Activated naive CD4-positive, alpha-beta T cell treated with anti-CD3 and anti-CD28 coated beads for 36 hours (primary cell): ENCODE results near the gene FAM168A. TPM values are rescaled to one million over a fixed set of nuclear protein-coding genes. Genes with fewer than 3 reads are reported as not detected.
"Not testable (repeated sequence)": the region's sequence is repeated elsewhere in the genome, so short reads cannot be mapped to it uniquely, and the experiment has no call there.

Source experiments
- CTCF ChIA-PET: fragments of 350-600 bp; sonication (Branson Sonifier 250); formaldehyde crosslinking; loops from one replicate; lab custom pipeline; 2021; ENCODE audit warnings: antibody characterized with exemption; lab: Charles Lee
- DNase-seq: peaks from one replicate; pipeline ENCODE4 v3.0.0-alpha.2; 2020
- H3K27ac Mint-ChIP-seq: one replicate; pipeline ENCODE4 v1.8.0; 2021; ENCODE audit warnings: mild to moderate bottlenecking, mixed read lengths
- H3K27me3 Mint-ChIP-seq: one replicate; pipeline ENCODE4 v1.8.0; 2021; ENCODE audit warnings: low read depth, mixed read lengths
- H3K36me3 Mint-ChIP-seq: one replicate; pipeline ENCODE4 v1.8.0; 2021; ENCODE audit warnings: low read depth, mixed read lengths
- H3K4me1 Mint-ChIP-seq: one replicate; pipeline ENCODE4 v1.8.0; 2021; ENCODE audit warnings: low read depth, mixed read lengths
- H3K4me3 Mint-ChIP-seq: one replicate; pipeline ENCODE4 v1.8.0; 2021; ENCODE audit warnings: mild to moderate bottlenecking, moderate library complexity, mixed read lengths
- H3K9me3 Mint-ChIP-seq: one replicate; pipeline ENCODE4 v1.8.0; 2021; ENCODE audit warnings: mixed read lengths
- intact Hi-C: fragments of 100-400 bp; cut with micrococcal nuclease; formaldehyde crosslinking; loops from one replicate; pipeline ENCODE4 v1.15.1; 2023
- total RNA-seq, 2 experiments: library from RNA; stranded (reverse); gene quantifications; one replicate each; pipeline ENCODE4 v1.2.3, GENCODE V29; 2021

Gene FAM168A
- total RNA-seq, 2 experiments from 2014 or later: 11.9 to 13.0 TPM

DNA sequence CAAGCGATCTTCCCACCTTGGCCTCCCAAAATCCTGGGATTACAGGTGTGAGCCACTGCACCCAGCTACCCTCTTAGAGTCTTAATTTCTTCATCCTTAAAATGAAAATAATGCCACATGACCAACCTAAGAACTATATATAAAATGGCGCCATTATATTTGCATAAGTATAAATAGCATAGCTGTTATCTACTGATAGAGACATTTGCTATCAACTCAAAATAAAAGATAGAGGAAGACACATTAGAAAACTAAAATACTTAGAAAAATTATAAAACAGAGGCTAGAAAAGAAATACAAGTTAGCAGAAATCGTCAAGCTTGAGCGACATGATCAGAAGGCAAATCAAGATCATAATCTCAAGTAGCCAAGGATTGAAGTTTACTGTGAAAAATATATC, 6.2 kb downstream of the FAM168A start:
- Mint-ChIP-seq H3K36me3 (peaks cover 1% of the 10 kb centered on the region), H3K27ac (no peak overlapping the region)
- intact Hi-C loops: loop anchor here (10.0 kb wide), 1 partner anchor 177 kb away; no protein-coding TSS in a partner anchor

DNA sequence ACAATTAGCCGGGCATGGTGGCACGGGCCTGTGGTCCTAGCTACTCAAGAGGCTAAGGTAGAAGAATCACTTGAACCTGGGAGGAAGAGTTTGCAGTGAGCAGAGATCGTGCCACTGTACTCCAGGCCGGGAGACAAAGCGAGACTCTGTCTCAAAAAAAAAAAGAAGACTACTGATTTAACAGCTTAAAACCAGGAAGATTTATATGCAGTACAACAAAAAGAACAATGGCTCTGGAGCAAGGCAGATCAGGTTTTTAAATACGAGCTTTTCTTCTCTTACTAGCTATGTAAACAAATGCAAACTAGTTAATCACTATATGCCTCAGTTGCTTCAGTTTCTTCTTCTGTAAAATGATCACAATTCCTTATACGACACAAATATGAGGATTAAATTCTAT, 6.9 kb downstream of the FAM168A start:
- CTCF ChIA-PET: interaction anchor here (0.6 to 1.4 kb wide), 3 partner anchors 10 to 240 kb away, joined by 3 to 6 read pairs (median 5); no protein-coding TSS in a partner anchor
- H3K27me3 Mint-ChIP-seq: no peaks in the 10 kb centered on the region
- intact Hi-C loops: loop anchor here (10.0 kb wide), 1 partner anchor 176 kb away; no protein-coding TSS in a partner anchor
- no peak overlapping the region for H3K4me3 Mint-ChIP-seq
- H3K27ac Mint-ChIP-seq: no peak overlapping the region
- peaks cover 18% of the 10 kb centered on the region for H3K4me1 Mint-ChIP-seq
- H3K36me3 Mint-ChIP-seq: peaks cover 1% of the 10 kb centered on the region
- no peak for DNase-seq
- no peaks in the 10 kb centered on the region for H3K9me3 Mint-ChIP-seq

More for the DNA sequence above, 6.2 kb downstream of the FAM168A start:
- CTCF ChIA-PET: interaction anchor here (0.6 to 1.4 kb wide), 3 partner anchors 10 to 241 kb away, joined by 3 to 6 read pairs (median 5); no protein-coding TSS in a partner anchor
- Mint-ChIP-seq H3K4me1 (peaks cover 23% of the 10 kb centered on the region), H3K27me3 (no peaks in the 10 kb centered on the region), H3K9me3 (no peaks in the 10 kb centered on the region), H3K4me3 (no peak overlapping the region)
- DNase-seq: no peak

DNA sequence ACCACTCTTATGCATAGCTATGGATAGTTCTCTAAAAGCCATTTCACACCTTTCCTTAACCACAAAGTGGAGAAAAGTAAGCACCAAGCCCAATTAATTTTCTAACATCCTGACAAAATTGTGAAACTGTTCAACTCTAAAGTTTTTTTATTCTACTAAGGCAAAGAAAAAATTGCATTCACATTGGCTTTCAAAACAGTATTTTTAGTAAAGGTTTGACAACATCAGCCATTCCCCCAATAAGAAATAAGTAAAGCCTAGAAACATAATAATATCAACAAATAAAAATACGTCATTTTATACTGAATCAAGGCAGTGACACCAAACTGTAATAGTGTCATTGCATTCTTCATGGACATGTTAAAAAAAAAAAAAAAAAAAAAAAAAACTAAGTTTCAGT, 11.1 kb downstream of the FAM168A start:
- intact Hi-C loops: no loop called here
- Mint-ChIP-seq H3K4me3 (no peak overlapping the region), H3K27me3 (no peaks in the 10 kb centered on the region), H3K27ac (no peak overlapping the region), H3K4me1 (peaks cover 6% of the 10 kb centered on the region), H3K9me3 (no peaks in the 10 kb centered on the region), H3K36me3 (peaks cover 5% of the 10 kb centered on the region)
- CTCF ChIA-PET: interaction anchor here (0.7 kb wide), 1 partner anchor 279 kb away, joined by 4 read pairs; no protein-coding TSS in a partner anchor
- DNase-seq: no peak

- no peaks in the 10 kb centered on the region for H3K9me3 Mint-ChIP-seq
Observed at GRCh38 chr11:73585834-73586575, 11.9 kb downstream of the FAM168A start.

DNA sequence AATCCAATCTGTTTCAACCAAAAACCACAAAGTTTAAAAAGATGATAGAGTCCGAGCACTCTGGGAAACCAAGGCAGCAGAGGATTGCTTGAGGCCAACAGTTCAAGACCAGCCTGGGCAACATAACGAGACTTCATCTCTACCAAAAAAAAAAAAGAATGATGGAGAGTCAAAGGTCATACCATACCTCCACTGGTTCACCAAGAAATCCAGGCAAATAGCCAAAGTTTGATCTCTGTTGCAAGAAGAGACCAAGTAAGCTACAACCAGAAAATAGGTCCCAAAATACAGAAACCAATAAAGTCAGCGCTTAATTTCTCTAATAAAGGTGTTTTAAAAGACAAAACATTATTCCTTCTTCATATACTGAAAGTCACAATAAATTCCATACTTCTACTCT, 13.1 kb downstream of the FAM168A start:
- no peaks in the 10 kb centered on the region for H3K9me3 Mint-ChIP-seq
- no peaks in the 10 kb centered on the region for H3K27me3 Mint-ChIP-seq
- intact Hi-C loops: no loop called here
- DNase-seq: no peak
- H3K27ac Mint-ChIP-seq: no peak overlapping the region
- CTCF ChIA-PET: interaction anchor here (0.6 kb wide), 1 partner anchor 149 kb away, joined by 3 read pairs; no protein-coding TSS in a partner anchor
- H3K36me3 Mint-ChIP-seq: peaks cover 7% of the 10 kb centered on the region
- no peak overlapping the region for H3K4me3 Mint-ChIP-seq
- peaks cover 17% of the 10 kb centered on the region for H3K4me1 Mint-ChIP-seq

More at GRCh38 chr11:73585834-73586575, 11.9 kb downstream of the FAM168A start:
- intact Hi-C loops: no loop called here
- no peak overlapping the region for H3K4me3 Mint-ChIP-seq
- CTCF ChIA-PET: interaction anchor here (0.5 kb wide), 1 partner anchor 319 kb away, joined by 6 read pairs; no protein-coding TSS in a partner anchor
- DNase-seq: no peak
- peaks cover 8% of the 10 kb centered on the region for H3K4me1 Mint-ChIP-seq
- no peak overlapping the region for H3K27ac Mint-ChIP-seq
- H3K36me3 Mint-ChIP-seq: peaks cover 5% of the 10 kb centered on the region
- no peaks in the 10 kb centered on the region for H3K27me3 Mint-ChIP-seq

DNA sequence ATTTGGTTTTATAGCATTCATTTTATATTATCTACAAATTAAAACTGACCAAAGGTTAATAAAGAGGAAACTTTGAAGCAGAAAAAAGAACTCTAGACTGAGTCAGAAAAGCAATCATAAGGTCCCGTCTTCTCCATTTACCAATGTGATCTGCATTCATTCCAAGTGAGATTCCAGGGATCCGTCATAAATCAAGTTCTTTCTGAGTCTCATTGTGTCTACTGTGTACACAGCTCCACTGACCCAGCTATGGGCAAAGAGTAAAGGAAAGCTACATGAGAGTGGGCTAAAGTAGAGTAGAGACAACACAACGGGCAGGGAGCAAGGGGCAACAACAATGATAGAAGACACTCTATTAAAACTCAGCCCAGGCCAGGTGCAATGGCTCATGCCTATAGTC, 15.3 kb downstream of the FAM168A start:
- intact Hi-C loops: no loop called here
- H3K9me3 Mint-ChIP-seq: no peaks in the 10 kb centered on the region
- no peaks in the 10 kb centered on the region for H3K27me3 Mint-ChIP-seq
- H3K4me3 Mint-ChIP-seq: no peak overlapping the region
- H3K36me3 Mint-ChIP-seq: peaks cover 7% of the 10 kb centered on the region
- no peak overlapping the region for H3K27ac Mint-ChIP-seq
- H3K4me1 Mint-ChIP-seq: peaks cover 34% of the 10 kb centered on the region
- DNase-seq: no peak
- CTCF ChIA-PET: no interaction called here

DNA sequence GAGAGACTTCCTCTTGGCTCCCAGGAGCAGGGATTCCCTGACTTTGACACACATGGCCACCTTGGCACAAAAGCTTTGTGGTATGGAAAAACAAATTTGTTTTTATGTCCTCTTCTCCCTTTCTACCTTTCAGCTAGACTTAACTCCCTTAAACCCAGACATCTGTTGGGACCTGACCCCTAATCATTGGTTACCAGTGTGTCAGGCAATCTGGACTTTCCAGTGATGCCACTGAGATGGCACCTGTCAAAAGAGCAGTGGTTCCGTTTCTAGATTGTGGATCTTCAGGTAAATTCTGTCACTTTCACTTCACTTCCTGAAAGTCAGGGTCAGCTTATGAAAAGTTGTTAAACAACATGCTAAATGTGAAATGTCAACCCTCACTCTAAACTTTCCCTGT, 17.2 kb downstream of the FAM168A start:
- peak; percentile 6 for DNase-seq
- H3K4me3 Mint-ChIP-seq, H3K27me3 Mint-ChIP-seq, H3K9me3 Mint-ChIP-seq, H3K36me3 Mint-ChIP-seq, intact Hi-C loops: not testable (repeated sequence)
- CTCF ChIA-PET: interaction anchor here (0.9 to 2.2 kb wide), 3 partner anchors 11 to 121 kb away, joined by 3 to 6 read pairs (median 4); no protein-coding TSS in a partner anchor
- H3K27ac Mint-ChIP-seq: peak overlapping the region; percentile 24
- peaks cover 35% of the 10 kb centered on the region for H3K4me1 Mint-ChIP-seq

DNA sequence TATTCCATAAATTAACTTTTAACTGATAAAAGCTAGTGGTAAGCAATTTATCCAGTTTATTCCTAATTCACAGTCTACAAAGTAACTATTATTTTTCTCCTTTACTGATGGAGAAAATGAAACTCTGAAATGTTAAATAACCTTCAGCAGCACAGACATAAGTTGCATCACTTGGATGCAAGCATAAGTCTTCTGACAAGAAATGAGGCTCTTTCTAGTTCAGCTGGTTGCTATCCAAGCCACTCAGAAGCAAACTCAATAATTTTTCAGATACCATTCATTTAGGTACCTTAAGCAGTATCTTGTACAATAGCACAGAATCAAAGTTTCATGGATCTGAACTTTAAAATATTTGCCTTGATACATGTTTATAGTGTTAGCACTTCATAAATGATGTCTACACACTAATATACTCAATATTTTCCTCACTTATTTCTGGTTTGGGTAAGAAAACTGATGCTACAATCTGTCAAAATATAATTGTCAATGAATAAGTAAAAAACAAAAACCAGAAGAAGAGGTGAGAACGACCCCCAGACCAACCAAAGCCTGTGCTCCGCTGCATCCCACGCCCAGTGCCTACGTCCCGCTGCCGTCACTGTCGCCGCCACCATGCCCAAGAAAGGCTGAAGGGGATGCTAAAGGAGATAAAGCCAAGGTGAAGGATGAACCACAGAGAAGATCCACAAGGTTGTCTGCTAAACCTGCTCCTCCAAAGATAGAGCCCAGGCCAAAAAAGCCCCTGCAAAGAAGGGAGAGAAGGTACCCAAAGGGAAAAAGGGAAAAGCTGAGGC, 18.1 kb downstream of the FAM168A start:
- no peaks in the 10 kb centered on the region for H3K27me3 Mint-ChIP-seq
- no peak for DNase-seq
- no peak overlapping the region for H3K27ac Mint-ChIP-seq
- H3K9me3 Mint-ChIP-seq: no peaks in the 10 kb centered on the region
- H3K36me3 Mint-ChIP-seq: peaks cover 7% of the 10 kb centered on the region
- CTCF ChIA-PET: interaction anchor here (0.9 to 2.2 kb wide), 4 partner anchors 11 to 120 kb away, joined by 3 to 6 read pairs (median 5); no protein-coding TSS in a partner anchor
- intact Hi-C loops: loop anchor here (1.0 kb wide), 1 partner anchor 60 kb away; no protein-coding TSS in a partner anchor
- H3K4me3 Mint-ChIP-seq: no peak overlapping the region
- H3K4me1 Mint-ChIP-seq: peaks cover 35% of the 10 kb centered on the region

DNA sequence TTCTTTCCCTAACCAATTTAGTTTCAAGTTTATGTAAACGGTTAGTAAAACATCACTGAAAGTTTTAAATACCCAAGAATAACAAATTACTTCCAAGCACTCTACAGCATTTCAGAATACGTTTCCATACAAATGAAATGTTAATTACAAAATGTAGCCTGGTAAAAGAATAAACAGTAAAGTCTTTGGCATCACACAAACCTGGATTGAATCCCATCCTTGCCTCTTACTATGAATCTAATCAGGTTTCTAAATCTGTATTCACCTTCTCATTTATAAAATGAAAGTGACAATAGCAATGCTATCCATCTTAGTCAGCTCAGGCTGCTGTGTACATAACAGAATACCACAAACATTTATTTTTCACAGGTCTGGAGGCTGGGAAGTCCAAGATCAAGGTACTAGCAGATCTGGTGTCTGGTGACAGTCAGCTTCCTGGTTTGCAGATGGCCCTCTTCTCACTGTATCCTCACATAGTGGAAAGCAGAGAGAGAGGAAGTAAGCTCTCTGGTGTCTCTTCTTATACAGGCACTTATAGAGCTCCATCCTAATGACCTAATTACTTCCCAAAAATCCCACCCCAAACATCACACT, 19.2 kb downstream of the FAM168A start:
- peaks cover 35% of the 10 kb centered on the region for H3K4me1 Mint-ChIP-seq
- peak; percentile 52 for DNase-seq
- intact Hi-C loops: loop anchor here (1.0 kb wide), 1 partner anchor 58 kb away; no protein-coding TSS in a partner anchor
- H3K9me3 Mint-ChIP-seq: no peaks in the 10 kb centered on the region
- no peaks in the 10 kb centered on the region for H3K27me3 Mint-ChIP-seq
- peak overlapping the region; percentile 24 for H3K27ac Mint-ChIP-seq
- CTCF ChIA-PET: interaction anchor here (0.9 to 1.9 kb wide), 3 partner anchors 47 to 100 kb away, joined by 3 to 9 read pairs (median 6); no protein-coding TSS in a partner anchor
- peaks cover 7% of the 10 kb centered on the region for H3K36me3 Mint-ChIP-seq
- no peak overlapping the region for H3K4me3 Mint-ChIP-seq

GRCh38 chr11:73577496-73577917, 20.4 kb downstream of the FAM168A start:
- DNase-seq: peak; percentile 35
- CTCF ChIA-PET: interaction anchor here (0.8 to 1.9 kb wide), 2 partner anchors 48 to 64 kb away, joined by 3 to 9 read pairs; no protein-coding TSS in a partner anchor
- peaks cover 31% of the 10 kb centered on the region for H3K4me1 Mint-ChIP-seq
- no peaks in the 10 kb centered on the region for H3K9me3 Mint-ChIP-seq
- no peak overlapping the region for H3K27ac Mint-ChIP-seq
- H3K36me3 Mint-ChIP-seq: peaks cover 3% of the 10 kb centered on the region
- intact Hi-C loops: loop anchor here (1.0 kb wide), 1 partner anchor 21 kb away; the partner anchor contains the start of gene FAM168A
- H3K27me3 Mint-ChIP-seq: no peaks in the 10 kb centered on the region
- no peak overlapping the region for H3K4me3 Mint-ChIP-seq

DNA sequence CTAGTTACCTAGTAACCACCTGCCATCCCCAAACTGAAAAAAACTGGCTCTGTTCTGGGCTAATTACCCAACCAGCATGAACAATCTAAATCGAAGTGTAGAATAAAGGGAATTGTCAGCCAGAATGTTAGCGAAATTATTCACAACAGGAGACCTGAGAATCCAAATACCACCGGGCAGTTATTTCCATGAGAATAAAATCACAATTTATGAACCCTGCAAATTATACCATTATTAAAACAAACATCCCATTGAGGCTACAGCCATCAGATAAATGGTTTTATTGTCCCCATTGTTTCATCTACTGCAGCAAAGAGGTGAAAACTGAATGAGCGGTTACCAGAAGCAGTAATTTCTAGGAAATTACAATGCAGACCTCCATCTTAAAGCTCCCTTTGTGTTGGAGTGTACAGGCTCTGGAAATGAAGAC, 21.7 kb downstream of the FAM168A start:
- Mint-ChIP-seq H3K36me3 (peaks cover 3% of the 10 kb centered on the region), H3K4me1 (peaks cover 30% of the 10 kb centered on the region), H3K9me3 (no peaks in the 10 kb centered on the region), H3K27me3 (no peaks in the 10 kb centered on the region), H3K4me3 (no peak overlapping the region), H3K27ac (no peak overlapping the region)
- DNase-seq: no peak
- intact Hi-C loops: no loop called here
- CTCF ChIA-PET: no interaction called here
